ENCODE measurements around the gene ARHGAP22. TPM values are rescaled to one million over a fixed set of nuclear protein-coding genes. Genes with fewer than 3 reads are reported as not detected.

ARHGAP22 gene
- total and polyA plus RNA-seq, 4 donors: 0.23 to 2.3 (median 0.54) TPM

DNA sequence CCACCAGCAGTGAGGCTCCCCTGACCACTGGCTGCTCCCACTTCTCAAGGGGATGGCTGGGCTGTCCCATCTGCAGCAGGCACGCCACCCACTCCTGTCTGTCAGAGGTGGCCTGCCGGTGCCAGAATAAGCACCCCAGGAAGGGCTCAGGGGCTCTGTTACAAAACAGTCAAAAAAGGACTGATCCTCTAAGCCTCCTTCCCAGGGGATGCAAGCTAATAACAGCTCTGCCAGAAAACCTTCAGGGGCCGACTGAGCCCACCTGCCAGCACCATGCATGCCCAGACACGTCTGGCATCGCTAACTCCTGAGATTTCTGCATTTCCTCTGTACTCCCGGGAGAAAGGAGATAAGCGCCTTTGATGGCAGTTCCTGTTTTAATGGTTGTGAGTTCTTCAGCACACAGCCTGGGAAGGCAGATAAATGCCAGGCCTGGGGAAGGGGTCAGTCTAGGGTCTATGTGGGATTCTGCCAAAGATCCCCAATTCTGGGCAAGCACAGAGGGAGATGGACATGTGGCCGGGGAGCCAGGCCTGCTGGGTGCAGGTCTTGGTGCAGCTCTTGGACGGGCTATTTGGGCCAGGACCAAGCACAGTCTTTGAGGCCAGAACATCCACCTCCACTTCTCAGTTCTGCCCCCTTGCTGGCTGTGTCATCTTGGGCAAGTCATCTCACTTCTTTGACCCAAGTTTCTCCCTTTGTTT is 128.4 kb downstream of the ARHGAP22 start:
- no peak overlapping the region for H3K27ac ChIP-seq (ENCODE audit: low read depth in 1 of 2, low read length in 2 of 2)
- WGBS: 69% methylated on average over 9 of the region's 9 CpGs
- H3K27me3 ChIP-seq (ENCODE audit: control insufficient read depth in 4 of 4, insufficient read depth in 4 of 4, low read length in 3 of 4): no peaks in the 10 kb centered on the region
- no peaks in the 10 kb centered on the region for H3K36me3 ChIP-seq (ENCODE audit: control insufficient read depth in 4 of 4, insufficient read depth in 3 of 4, low read depth in 1 of 4, low read length in 3 of 4)
- H3K4me3 ChIP-seq (ENCODE audit: low read depth in 1 of 3, low read length in 3 of 3): no peak overlapping the region
- peak; percentile 30 for DNase-seq (ENCODE audit: low spot score)
- no peak overlapping the region for H3K9ac ChIP-seq (ENCODE audit: low read depth in 1 of 2, low read length in 2 of 2)
- TF ChIP-seq, protein P1, sequence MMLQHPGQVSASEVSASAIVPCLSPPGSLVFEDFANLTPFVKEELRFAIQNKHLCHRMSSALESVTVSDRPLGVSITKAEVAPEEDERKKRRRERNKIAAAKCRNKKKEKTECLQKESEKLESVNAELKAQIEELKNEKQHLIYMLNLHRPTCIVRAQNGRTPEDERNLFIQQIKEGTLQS (IDR thresholded peaks at IDR 0.05): no peak
- no peak for TF ChIP-seq JUND (IDR thresholded peaks at IDR 0.05)
- TF ChIP-seq FOXA1 (IDR thresholded peaks at IDR 0.05): no peak
- TF ChIP-seq FOXA2 (IDR thresholded peaks at IDR 0.05): no peak
- TF ChIP-seq TAF1 (conservative IDR thresholded peaks at IDR 0.05): no peak
- TF ChIP-seq, protein P2, sequence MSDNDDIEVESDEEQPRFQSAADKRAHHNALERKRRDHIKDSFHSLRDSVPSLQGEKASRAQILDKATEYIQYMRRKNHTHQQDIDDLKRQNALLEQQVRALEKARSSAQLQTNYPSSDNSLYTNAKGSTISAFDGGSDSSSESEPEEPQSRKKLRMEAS (IDR thresholded peaks at IDR 0.05): no peak
- no peak for TF ChIP-seq SP1 (IDR thresholded peaks at IDR 0.05)
- TF ChIP-seq, protein P3, sequence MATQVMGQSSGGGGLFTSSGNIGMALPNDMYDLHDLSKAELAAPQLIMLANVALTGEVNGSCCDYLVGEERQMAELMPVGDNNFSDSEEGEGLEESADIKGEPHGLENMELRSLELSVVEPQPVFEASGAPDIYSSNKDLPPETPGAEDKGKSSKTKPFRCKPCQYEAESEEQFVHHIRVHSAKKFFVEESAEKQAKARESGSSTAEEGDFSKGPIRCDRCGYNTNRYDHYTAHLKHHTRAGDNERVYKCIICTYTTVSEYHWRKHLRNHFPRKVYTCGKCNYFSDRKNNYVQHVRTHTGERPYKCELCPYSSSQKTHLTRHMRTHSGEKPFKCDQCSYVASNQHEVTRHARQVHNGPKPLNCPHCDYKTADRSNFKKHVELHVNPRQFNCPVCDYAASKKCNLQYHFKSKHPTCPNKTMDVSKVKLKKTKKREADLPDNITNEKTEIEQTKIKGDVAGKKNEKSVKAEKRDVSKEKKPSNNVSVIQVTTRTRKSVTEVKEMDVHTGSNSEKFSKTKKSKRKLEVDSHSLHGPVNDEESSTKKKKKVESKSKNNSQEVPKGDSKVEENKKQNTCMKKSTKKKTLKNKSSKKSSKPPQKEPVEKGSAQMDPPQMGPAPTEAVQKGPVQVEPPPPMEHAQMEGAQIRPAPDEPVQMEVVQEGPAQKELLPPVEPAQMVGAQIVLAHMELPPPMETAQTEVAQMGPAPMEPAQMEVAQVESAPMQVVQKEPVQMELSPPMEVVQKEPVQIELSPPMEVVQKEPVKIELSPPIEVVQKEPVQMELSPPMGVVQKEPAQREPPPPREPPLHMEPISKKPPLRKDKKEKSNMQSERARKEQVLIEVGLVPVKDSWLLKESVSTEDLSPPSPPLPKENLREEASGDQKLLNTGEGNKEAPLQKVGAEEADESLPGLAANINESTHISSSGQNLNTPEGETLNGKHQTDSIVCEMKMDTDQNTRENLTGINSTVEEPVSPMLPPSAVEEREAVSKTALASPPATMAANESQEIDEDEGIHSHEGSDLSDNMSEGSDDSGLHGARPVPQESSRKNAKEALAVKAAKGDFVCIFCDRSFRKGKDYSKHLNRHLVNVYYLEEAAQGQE (IDR thresholded peaks at IDR 0.05): no peak
- no peak for TF ChIP-seq YY1 (IDR thresholded peaks at IDR 0.05)
- no peak for TF ChIP-seq GABPA (IDR thresholded peaks at IDR 0.05 in 1 of 2, conservative IDR thresholded peaks at IDR 0.05 in 1 of 2)
- TF ChIP-seq, protein P4, sequence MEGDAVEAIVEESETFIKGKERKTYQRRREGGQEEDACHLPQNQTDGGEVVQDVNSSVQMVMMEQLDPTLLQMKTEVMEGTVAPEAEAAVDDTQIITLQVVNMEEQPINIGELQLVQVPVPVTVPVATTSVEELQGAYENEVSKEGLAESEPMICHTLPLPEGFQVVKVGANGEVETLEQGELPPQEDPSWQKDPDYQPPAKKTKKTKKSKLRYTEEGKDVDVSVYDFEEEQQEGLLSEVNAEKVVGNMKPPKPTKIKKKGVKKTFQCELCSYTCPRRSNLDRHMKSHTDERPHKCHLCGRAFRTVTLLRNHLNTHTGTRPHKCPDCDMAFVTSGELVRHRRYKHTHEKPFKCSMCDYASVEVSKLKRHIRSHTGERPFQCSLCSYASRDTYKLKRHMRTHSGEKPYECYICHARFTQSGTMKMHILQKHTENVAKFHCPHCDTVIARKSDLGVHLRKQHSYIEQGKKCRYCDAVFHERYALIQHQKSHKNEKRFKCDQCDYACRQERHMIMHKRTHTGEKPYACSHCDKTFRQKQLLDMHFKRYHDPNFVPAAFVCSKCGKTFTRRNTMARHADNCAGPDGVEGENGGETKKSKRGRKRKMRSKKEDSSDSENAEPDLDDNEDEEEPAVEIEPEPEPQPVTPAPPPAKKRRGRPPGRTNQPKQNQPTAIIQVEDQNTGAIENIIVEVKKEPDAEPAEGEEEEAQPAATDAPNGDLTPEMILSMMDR (IDR thresholded peaks at IDR 0.05; ENCODE audit: low read depth, low read length, missing input control): no peak
- TF ChIP-seq NR2F2 (IDR thresholded peaks at IDR 0.05): no peak
- TF ChIP-seq HNF4G (IDR thresholded peaks at IDR 0.05): no peak
- TF ChIP-seq, protein P5, sequence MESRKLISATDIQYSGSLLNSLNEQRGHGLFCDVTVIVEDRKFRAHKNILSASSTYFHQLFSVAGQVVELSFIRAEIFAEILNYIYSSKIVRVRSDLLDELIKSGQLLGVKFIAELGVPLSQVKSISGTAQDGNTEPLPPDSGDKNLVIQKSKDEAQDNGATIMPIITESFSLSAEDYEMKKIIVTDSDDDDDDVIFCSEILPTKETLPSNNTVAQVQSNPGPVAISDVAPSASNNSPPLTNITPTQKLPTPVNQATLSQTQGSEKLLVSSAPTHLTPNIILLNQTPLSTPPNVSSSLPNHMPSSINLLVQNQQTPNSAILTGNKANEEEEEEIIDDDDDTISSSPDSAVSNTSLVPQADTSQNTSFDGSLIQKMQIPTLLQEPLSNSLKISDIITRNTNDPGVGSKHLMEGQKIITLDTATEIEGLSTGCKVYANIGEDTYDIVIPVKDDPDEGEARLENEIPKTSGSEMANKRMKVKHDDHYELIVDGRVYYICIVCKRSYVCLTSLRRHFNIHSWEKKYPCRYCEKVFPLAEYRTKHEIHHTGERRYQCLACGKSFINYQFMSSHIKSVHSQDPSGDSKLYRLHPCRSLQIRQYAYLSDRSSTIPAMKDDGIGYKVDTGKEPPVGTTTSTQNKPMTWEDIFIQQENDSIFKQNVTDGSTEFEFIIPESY (IDR thresholded peaks at IDR 0.05): no peak
- TF ChIP-seq HNF4A (conservative IDR thresholded peaks at IDR 0.05): no peak
- TF ChIP-seq RAD21 (IDR thresholded peaks at IDR 0.05): no peak
- TF ChIP-seq EGR1 (IDR thresholded peaks at IDR 0.05; ENCODE audit: low read depth in 2 of 2): no peak
- no peak for TF ChIP-seq RXRA (IDR thresholded peaks at IDR 0.05)
- no peaks in the 10 kb centered on the region for H3K4me1 ChIP-seq (ENCODE audit: control insufficient read depth in 4 of 4, insufficient read depth in 4 of 4, low read length in 3 of 4)
- no peaks in the 10 kb centered on the region for H3K9me3 ChIP-seq (ENCODE audit: control insufficient read depth in 4 of 4, low read length in 3 of 4)
